Measurements from ENCODE around the gene FCRL2.

The FCRL2 gene

DNA sequence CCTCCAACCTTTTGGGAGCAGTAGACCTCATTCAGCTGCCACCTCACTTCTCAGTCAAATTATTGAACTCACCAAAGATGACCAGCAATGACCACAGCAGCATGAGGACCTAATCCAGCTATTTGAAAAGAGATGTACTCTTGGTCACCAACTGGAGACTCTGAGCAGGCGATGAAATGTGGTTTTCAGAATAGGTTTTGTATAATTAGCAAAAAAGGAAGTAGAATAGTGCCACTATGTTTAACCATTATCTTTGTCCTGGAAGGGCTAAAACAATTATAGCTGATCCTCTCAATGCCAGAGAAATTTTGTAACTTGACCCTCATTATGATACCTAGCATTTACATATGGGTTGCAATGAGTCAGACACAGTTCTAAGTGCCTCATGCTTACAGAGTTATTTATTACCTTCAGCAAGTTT is at the start of gene FCRL2:
TSS of gene FCRL2 (minus strand) at position 162 of the 421 bp plus-strand sequence. CDS start at position 103, 59 bp downstream.
- DNase-seq, result no peak

- DNase-seq, result no peak
Observed at GRCh38 chr1:157820299-157820698, 43.4 kb upstream of the FCRL2 start.

DNA sequence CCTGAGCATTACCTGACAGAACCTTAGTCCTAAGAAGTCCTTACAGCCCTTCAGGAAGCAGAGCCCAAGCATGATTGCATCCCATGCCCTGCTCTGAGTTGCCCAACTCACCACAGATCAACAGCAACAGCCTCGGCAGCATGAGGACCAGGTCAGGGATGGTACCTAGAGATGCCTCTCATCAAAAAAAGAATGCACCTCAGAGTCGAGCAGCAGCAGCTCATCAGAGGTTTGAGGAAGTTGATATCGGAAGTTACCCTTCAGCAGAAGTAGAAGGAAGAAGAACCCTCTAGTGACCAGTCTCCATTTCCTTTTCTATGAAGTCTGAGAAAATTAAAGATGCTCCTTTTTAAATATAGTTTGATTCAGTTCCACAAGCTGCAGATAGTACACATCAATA is 43.0 kb upstream of the FCRL2 start, which contains the start of gene FCRL1:
TSS of gene FCRL1 (minus strand) at position 225 of the 400 bp plus-strand sequence. CDS start at position 142, 83 bp downstream.
- no peak for DNase-seq

- DNase-seq, result no peak
Observed at GRCh38 chr1:157819215-157819614, 42.3 kb upstream of the FCRL2 start.

DNA sequence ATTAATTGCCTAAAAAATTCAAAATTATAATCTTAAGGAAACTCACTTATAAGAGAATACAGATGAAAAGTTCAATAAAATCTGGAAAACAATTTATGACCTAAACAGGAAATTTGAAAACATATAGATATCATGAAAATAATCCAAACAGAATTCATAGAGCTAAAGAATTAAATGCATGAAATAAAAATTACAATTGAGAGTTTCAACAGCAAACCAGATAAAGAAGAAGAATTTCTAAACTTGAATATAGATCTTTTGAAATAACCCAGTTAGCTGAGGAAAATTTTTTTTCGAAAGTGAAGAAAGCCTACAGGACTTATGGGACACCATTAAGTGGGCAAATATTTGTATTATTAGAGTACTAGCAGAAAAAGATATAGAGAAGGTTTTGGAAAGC is 36.3 kb upstream of the FCRL2 start:
- no peak for DNase-seq

GRCh38 chr1:157806431-157807149 is 29.7 kb upstream of the FCRL2 start:
- DNase-seq, result no peak

- DNase-seq, result no peak
Observed at GRCh38 chr1:157803851-157804250, 26.9 kb upstream of the FCRL2 start.

GRCh38 chr1:157799996-157800395 is 23.1 kb upstream of the FCRL2 start:
- DNase-seq, result no peak

- DNase-seq, result no peak
Observed at GRCh38 chr1:157798211-157798610, 21.3 kb upstream of the FCRL2 start.

DNA sequence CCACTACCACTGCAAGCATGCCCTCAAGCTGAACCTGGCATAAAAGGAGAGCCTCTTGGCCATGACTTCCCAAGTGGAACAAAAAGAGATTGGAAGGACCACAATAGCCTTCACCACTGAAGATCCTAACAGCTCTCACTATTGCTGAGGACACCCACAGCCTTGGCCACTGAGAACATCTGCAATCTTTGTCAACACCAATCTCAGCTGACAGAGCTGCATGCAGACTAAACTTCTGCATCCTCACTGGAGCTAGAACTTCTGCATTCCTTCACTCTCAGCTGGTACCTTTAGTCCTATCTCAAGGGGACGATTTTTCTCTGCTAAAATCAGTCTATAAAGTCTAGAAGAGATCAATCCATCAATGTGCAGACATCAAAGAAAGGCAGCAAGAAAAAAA is 8.3 kb upstream of the FCRL2 start:
- DNase-seq, result no peak

DNA sequence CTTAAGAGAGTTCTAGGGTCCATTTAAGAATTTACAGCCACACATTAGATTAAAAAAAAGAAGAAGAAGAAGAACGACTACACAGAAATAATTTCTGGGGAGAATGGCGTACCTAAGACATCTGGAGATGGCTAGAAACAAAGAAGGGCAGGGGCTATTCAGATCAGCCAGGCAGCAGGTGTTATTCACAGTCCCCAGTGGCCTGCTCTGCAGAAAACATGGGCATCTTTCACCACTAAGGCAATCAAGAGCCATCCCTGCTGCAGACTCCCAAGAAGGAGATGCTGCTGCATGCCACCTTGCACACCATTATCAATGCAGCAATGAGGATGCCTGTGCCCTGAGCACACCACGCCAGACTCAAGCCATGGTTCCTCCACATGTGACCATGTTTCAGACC is 7.9 kb upstream of the FCRL2 start:
- no peak for DNase-seq

DNA sequence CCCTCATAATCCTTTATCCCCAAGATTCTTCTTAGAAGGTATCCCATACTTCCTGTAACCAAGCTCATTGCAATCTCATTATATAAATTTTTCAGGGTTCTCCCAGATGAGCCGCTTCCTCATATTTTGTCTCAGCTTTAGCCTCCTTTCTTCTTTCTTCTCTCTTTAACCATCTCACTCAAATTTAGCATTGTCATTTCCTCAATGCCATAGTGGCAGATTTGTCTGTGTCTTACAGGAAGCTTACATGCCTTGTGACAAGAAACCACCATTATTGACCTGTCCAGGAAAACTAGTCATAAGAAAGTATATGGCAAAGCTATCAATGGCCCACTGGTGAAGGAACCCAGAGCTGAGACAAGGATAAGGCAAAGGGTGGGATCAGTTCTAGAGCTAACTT is 6.0 kb upstream of the FCRL2 start:
- no peak for DNase-seq

DNA sequence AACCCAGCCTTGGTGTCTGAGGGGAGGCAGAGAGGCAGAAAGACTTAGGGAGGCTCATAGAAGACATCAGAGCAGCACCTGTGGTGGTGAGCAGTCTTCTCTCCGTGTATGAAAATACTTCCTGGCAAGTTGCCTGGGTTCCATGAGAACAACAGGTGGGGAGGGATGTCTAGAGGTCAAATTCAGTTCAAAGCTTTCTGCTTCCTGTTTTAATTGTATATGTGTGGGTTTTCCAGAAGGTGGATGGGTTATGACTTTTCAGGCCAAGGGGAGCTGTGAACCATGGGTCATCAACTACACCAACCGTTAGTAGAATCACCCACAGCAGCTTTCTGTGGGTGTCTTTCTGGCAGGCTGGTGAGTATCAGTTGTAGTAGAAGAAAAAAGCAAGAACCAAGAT is 4.1 kb upstream of the FCRL2 start:
- DNase-seq, result no peak

DNA sequence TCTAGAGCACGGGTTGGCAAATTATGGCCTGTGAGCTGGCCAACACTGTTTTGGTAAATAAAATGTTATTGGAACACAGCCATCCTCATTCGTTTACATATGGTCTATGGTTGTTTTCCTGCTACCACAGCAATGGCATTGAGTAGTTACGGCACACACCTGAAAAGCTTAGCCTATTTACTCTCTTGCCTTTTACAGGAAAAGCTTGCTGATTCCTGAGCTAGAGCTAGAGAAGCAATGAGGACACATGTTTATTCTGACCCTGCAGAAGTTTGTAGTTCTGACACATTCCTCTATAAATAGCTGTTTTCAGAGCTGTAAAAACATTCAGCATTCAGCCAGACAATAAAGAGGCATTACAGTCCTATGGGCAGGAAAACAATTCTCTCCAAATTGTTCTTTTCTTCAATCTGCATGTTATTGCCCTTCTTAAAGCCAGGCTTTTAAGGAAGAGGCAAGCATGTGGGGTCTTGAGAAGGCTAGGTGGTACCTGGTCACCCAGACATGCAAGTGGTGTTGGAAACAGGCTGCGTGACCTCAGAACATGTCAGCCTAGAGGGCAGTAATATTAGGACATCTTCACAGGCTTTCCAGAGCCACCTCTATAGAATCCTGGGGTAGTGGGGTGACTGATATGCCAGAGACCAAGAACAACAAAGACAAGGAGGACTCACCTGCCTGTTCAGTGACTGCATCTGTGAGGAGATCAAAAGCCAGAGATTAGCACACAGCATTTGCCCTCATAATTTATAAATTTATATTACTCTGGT is 1.6 kb downstream of the FCRL2 start:
- no peak for DNase-seq

GRCh38 chr1:157774412-157774811 is 2.5 kb downstream of the FCRL2 start:
- no peak for DNase-seq

DNA sequence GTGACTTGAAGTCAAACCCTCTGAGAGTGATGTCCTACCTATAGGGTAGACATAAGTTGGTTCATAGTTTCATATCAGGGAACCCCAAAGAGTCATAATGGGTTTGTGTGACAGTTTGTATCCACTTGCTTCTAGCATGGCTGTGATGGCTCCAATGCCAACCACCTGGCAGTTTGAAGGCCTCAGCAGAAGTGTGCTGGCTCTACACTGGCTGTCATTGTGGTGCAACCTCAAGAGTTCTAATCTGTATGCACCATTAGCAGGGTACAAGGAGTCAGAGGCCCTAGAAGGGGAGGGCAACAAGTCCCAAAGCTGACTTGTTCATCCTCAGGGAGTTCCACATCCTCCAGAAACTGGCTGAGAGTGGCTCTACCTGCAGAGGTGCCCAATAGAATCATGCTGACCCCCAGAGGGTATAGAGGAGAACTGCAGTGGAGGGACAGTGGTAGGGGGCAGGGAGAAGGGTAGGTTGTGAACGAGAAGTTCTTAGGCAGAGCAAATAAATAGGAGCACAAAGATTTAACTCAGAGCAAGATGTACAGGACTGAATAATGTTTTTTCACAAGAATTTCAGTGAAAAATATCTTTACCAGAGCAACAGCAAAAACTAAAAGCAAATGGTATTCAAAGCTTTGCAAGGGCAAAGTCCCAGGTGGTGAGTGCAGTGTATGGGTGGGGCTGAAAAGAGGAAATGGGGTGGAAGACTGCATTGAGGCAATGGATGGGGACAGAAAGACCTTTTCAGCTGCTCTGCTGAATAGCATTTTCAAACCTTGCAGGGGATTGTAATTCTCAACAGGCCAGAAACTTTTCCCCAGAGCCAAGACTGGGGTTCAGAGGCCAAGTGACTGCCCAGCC is 3.2 kb downstream of the FCRL2 start:
- DNase-seq, result no peak

DNA sequence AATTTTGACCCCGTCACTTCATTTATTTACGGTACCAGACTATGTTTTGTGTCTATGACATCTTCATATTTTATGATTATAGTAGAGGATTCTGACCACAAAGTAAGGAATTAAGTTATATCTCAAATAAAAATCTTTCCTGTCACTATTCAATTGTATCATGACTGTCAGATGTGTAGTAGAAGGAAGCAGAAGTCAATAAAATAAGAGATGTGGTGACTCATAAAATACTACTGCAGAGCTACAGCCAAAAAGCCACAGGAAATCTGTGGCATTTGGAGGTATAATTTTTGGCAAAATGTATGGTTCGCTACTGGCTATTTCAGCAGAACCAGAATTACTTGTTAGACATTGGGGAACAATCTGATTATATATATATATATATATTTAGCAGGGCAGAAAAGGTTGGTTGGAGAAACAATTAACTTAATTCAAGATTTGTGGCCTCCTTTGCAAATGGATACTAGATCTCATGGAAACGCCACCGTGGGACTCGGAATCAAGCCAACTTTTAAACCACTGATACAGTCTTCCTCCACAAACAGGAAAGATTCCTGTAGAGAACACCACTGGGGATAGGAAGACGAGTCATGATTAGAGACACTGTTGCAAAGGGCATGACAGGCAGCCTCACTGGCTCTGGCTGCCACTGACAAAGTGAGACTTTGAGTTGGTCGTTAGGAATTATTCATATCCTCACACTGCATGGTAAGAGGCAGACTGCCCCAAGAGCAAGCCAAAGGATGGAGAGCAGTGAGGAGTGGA is 5.1 kb downstream of the FCRL2 start:
- DNase-seq, result no peak

DNA sequence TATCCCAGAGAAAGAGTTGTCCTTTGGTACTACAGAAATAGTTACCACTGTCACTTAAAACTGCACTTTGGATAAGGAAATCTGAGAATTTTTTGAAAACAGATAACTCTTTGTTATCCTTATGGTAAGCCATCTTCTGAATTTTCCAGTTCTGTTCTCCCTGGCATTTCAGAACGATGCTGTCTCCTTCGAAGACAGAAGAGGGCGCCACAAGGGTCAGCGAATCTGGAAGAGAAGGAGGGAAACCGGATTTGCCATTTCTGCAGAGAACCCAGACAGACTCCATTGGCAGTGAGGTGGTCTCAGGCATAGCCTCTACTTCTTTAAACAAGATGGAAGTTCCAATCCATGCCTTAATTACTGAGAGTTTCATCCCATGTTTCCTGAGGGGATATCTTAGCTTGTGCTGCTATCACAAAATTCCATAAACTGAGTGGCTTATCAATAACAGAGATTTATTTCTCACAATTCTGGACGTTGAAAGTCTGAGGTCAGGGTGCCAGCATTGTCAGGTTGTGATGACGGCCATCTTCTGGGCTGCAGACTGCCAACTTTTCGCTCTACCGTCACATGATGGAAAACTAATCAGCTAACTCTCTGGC is 6.4 kb downstream of the FCRL2 start:
- DNase-seq, result no peak

DNA sequence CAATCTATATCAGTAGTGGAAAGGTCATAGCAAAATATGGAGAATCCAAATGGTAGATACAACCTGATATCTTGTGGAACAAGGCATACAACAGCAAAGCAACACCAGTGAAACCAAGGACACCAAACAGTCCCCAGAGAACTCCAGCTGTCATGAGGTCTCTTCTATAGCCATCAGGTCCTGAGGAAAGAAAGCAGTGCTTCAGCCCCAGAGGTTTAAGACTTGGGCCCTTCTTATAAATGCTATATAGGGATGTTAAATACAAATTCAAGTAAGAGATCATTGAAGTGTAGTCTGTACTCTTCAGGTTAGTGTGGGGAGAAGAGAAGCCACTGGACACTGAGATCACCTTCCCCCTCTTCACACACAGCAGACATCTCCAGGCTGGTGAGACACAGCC is 10.1 kb downstream of the FCRL2 start:
- no peak for DNase-seq

- no peak for DNase-seq
Observed at GRCh38 chr1:157758018-157758417, 18.9 kb downstream of the FCRL2 start.

GRCh38 chr1:157753611-157754010 is 23.3 kb downstream of the FCRL2 start:
- no peak for DNase-seq

DNA sequence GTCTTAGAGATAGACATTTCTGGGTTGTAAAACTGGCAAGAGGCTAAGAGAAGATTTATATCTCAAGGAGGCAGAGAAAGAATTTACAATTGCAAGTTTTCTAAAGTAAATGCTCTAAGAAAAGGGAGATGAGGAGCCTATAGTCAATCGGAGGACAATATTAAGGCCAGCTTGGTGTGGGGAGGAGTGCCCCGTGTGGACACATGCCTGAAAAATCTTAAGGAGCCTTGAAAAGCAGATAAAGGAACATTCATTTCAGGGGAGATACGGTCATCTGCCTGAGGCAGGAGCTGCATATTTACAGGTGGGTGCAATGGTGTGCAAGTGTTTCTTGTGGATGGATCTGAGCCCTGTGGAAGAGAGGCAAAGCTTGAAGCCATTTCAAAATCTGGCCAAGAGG is 25.6 kb downstream of the FCRL2 start:
- no peak for DNase-seq
